Mesodermal cell (in vitro differentiated cells): ENCODE data around the gene OTOG.

Experiments
- H3K27ac ChIP-seq: 2 replicates; pipeline ENCODE4 v1.7.0; 2013; ENCODE audit warnings: mild to moderate bottlenecking, low read depth, low read length, moderate library complexity; ENCODE audit not compliant: severe bottlenecking
- H3K36me3 ChIP-seq: 2 replicates; pipeline ENCODE4 v1.7.1; 2013; ENCODE audit warnings: mild to moderate bottlenecking, low read length, moderate library complexity; ENCODE audit not compliant: control insufficient read depth, insufficient read depth
- H3K4me1 ChIP-seq: one replicate; pipeline ENCODE4 v1.7.1; 2013; ENCODE audit warnings: mild to moderate bottlenecking, low read length; ENCODE audit not compliant: insufficient read depth, control insufficient read depth, poor library complexity, severe bottlenecking
- H3K4me3 ChIP-seq: 2 replicates; pipeline ENCODE4 v1.7.0; 2013; ENCODE audit warnings: low read length, control low read depth, mild to moderate bottlenecking; ENCODE audit not compliant: insufficient read depth, poor library complexity, severe bottlenecking; ENCODE audit errors: extremely low read depth
- H3K9me3 ChIP-seq: 2 replicates; pipeline ENCODE4 v1.7.1; 2013; ENCODE audit warnings: mild to moderate bottlenecking, low read length, moderate library complexity; ENCODE audit not compliant: control insufficient read depth
- WGBS, 2 experiments: methylation state at CpG; one replicate each; pipeline ENCODE4 v1.1.5; 2013; ENCODE audit warnings: missing lambda C conversion rate in 2 of 2; ENCODE audit not compliant: insufficient coverage in 2 of 2; 5-methylcytosine and 5-hydroxymethylcytosine counted together

The OTOG gene

DNA sequence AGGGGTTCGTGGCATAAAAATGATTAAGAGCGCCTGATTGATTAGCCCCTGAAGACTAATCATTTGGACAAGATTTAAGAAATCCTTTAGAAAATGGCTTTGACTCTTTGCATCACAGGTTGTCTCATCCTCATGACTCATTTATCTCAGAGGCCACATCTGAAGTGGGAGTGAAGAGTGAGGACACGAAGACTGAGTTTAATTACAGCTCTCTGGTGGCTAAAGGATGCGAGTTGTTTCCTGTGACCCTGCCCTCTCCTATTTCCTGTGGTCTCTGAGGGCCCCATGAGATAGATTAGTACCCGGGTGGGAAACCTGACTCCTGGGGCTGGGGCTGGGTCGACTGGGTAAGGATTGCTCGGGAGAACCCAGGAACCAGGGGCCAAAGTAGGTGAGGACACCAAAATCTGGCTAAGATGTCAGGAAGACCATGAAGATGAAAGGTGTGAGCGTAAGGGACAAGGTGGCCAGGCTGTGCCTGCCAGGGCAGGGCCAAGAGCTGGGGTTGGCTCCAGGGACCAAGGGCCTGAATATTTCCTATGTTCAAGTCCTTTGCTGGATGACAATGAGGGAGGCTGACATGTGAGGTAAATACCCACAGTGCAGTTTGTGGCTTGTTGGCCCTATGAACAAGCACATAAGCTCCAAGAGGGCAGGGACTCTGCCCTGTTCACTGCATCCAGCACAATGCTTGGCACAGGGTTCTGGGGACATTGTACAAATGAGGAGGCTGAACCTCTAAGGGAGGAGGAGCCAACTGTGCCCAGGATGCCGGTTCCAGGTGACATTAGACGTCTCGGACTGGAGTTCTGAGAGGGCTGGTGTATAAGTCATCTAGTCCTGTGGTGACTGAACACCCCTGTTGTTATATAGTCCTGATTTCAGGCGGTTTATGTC is 3.6 kb downstream of the OTOG start:
- Histone ChIP-seq H3K36me3 (no peaks in the 10 kb centered on the region), H3K4me1 (peaks cover 7% of the 10 kb centered on the region), H3K27ac (no peak overlapping the region), H3K4me3 (no peak overlapping the region), H3K9me3 (no peaks in the 10 kb centered on the region)
- 76 to 80% methylated on average over 7 to 10 of the region's 12 CpGs for WGBS, 2 experiments

GRCh38 chr11:17551347-17552040 is 4.4 kb downstream of the OTOG start:
- Histone ChIP-seq H3K4me3 (no peak overlapping the region), H3K27ac (no peak overlapping the region), H3K9me3 (no peaks in the 10 kb centered on the region), H3K36me3 (no peaks in the 10 kb centered on the region), H3K4me1 (peaks cover 7% of the 10 kb centered on the region)
- 64 to 84% methylated on average over 6 of the region's 7 CpGs for WGBS, 2 experiments

- H3K4me1 ChIP-seq = peaks cover 7% of the 10 kb centered on the region
- WGBS, 2 experiments = 80 to 95% methylated on average over 1 to 3 of the region's 4 CpGs
- H3K36me3 ChIP-seq = no peaks in the 10 kb centered on the region
- no peak overlapping the region for H3K4me3 ChIP-seq
- no peaks in the 10 kb centered on the region for H3K9me3 ChIP-seq
- H3K27ac ChIP-seq = no peak overlapping the region
These were observed 4.9 kb downstream of the OTOG start for GRCh38 chr11:17552041-17552355.

GRCh38 chr11:17552392-17553248 is 5.6 kb downstream of the OTOG start:
- Histone ChIP-seq H3K4me1 (peaks cover 5% of the 10 kb centered on the region), H3K9me3 (no peaks in the 10 kb centered on the region), H3K36me3 (no peaks in the 10 kb centered on the region), H3K4me3 (no peak overlapping the region), H3K27ac (no peak overlapping the region)
- 86 to 94% methylated on average over 7 of the region's 10 CpGs for WGBS, 2 experiments

DNA sequence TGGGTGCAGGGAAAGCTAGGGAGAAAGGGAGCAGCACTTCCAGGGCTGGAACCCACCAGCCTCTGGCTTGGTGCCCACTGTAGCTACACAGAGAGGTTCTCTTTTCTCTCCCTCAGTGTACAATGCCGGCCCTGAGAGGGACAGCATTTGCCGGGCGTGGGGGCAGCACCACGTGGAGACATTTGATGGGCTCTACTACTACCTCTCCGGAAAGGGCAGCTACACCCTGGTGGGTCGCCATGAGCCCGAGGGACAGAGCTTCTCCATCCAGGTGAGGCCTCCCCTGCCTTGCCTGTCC is 6.1 kb downstream of the OTOG start:
- H3K4me3 ChIP-seq = no peak overlapping the region
- no peaks in the 10 kb centered on the region for H3K9me3 ChIP-seq
- H3K36me3 ChIP-seq = no peaks in the 10 kb centered on the region
- H3K4me1 ChIP-seq = peaks cover 5% of the 10 kb centered on the region
- no peak overlapping the region for H3K27ac ChIP-seq
- 90 to 92% methylated on average over 7 of the region's 7 CpGs for WGBS, 2 experiments

- H3K27ac ChIP-seq = no peak overlapping the region
- H3K4me1 ChIP-seq = peaks cover 5% of the 10 kb centered on the region
- H3K9me3 ChIP-seq = no peaks in the 10 kb centered on the region
- WGBS, 2 experiments = 100% methylated on average over 1 of the region's 4 CpGs
- no peaks in the 10 kb centered on the region for H3K36me3 ChIP-seq
- no peak overlapping the region for H3K4me3 ChIP-seq
These were observed 7.4 kb downstream of the OTOG start for GRCh38 chr11:17554487-17554886.

- Histone ChIP-seq H3K4me1 (no peaks in the 10 kb centered on the region), H3K27ac (no peak overlapping the region), H3K9me3 (no peaks in the 10 kb centered on the region), H3K36me3 (no peaks in the 10 kb centered on the region), H3K4me3 (no peak overlapping the region)
- 94 to 96% methylated on average over 7 to 8 of the region's 8 CpGs for WGBS, 2 experiments
These were observed 9.9 kb downstream of the OTOG start for GRCh38 chr11:17556999-17557398.

DNA sequence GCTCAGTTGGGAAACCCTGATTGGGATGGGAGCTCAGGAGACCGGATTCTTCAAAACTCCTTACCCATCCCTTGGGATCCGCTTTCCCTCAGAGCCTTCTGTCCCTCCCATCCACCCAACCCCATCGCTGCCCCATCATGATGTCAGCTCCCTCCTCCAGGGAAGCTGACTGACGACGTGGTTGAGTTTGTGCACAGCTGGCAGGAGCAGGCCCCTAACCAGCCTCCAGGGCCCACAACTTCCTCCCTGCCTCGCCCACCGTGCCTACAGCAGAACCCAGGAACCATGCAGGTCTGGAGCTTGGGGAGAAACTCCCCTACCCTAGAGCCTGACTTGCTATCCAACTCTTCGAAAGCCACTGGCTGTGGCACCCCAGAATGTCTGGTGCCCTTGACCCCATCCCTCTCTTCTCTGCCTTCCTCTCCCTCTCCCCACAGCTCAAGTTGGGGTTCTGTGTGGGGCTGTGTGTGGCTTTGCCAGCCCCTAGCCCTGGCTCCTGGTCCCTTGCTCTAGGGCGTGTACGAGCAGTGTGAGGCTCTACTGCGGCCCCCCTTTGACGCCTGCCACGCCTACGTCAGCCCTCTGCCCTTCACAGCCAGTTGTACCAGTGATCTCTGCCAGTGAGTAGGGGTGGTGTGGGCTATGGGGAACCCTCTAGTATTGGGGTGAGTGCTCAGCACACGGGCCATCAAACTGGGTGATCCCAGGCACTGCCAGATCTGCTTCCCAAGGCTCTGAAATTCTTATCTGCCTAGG is 11.1 kb downstream of the OTOG start:
- no peaks in the 10 kb centered on the region for H3K4me1 ChIP-seq
- no peak overlapping the region for H3K4me3 ChIP-seq
- 79 to 89% methylated on average over 7 to 12 of the region's 15 CpGs for WGBS, 2 experiments
- H3K27ac ChIP-seq = no peak overlapping the region
- no peaks in the 10 kb centered on the region for H3K9me3 ChIP-seq
- H3K36me3 ChIP-seq = no peaks in the 10 kb centered on the region

- Histone ChIP-seq H3K36me3 (no peaks in the 10 kb centered on the region), H3K27ac (no peak overlapping the region), H3K4me1 (no peaks in the 10 kb centered on the region), H3K4me3 (no peak overlapping the region), H3K9me3 (no peaks in the 10 kb centered on the region)
- 90 to 95% methylated on average over 9 of the region's 9 CpGs for WGBS, 2 experiments
These were observed 11.9 kb downstream of the OTOG start for GRCh38 chr11:17558916-17559315.

GRCh38 chr11:17559341-17560087 is 12.5 kb downstream of the OTOG start:
- WGBS, 2 experiments = 87 to 95% methylated on average over 6 to 8 of the region's 9 CpGs
- no peak overlapping the region for H3K4me3 ChIP-seq
- no peaks in the 10 kb centered on the region for H3K4me1 ChIP-seq
- H3K36me3 ChIP-seq = no peaks in the 10 kb centered on the region
- H3K9me3 ChIP-seq = no peaks in the 10 kb centered on the region
- no peak overlapping the region for H3K27ac ChIP-seq
